Measurements from ENCODE around the gene TMEM222.

- TF ChIP-seq CTCF (IDR thresholded peaks at IDR 0.05; ENCODE audit: low read length): no peak
- TF ChIP-seq EZH2 (optimal IDR thresholded peaks at IDR 0.05; ENCODE audit: low read depth, low read length): no peak
Measured at GRCh38 chr1:27303509-27303908, 18.5 kb upstream of the TMEM222 start.

All from MM.1S (cell line).